ENCODE data around the gene DPYSL4.

Gene DPYSL4

GRCh38 chr10:132197271-132198067, 10.7 kb downstream of the DPYSL4 start:
- DNase-seq, result no peak

GRCh38 chr10:132198068-132198370, 11.3 kb downstream of the DPYSL4 start:
- DNase-seq, result no peak

- DNase-seq, result no peak
Measured at GRCh38 chr10:132198381-132199181, 11.8 kb downstream of the DPYSL4 start.

- DNase-seq, result no peak
Measured at GRCh38 chr10:132199268-132199853, 12.6 kb downstream of the DPYSL4 start.

- DNase-seq, result no peak
Measured at GRCh38 chr10:132199854-132200311, 13.1 kb downstream of the DPYSL4 start.

- no peak for DNase-seq
Measured at GRCh38 chr10:132200344-132201110, 13.8 kb downstream of the DPYSL4 start.

- no peak for DNase-seq
Measured at GRCh38 chr10:132201111-132201969, 14.6 kb downstream of the DPYSL4 start.

GRCh38 chr10:132202070-132202970, 15.6 kb downstream of the DPYSL4 start:
- DNase-seq, result no peak

- DNase-seq, result no peak
Measured at GRCh38 chr10:132203256-132204077, 16.7 kb downstream of the DPYSL4 start.

GRCh38 chr10:132204078-132204780, 17.5 kb downstream of the DPYSL4 start:
- DNase-seq, result no peak

GRCh38 chr10:132204781-132205473, 18.2 kb downstream of the DPYSL4 start:
- DNase-seq, result no peak

- no peak for DNase-seq
Measured at GRCh38 chr10:132205650-132206376, 19.1 kb downstream of the DPYSL4 start.

GRCh38 chr10:132206377-132206745, 19.6 kb downstream of the DPYSL4 start:
- DNase-seq, result no peak

- no peak for DNase-seq
Measured at GRCh38 chr10:132206806-132207535, 20.2 kb downstream of the DPYSL4 start.

GRCh38 chr10:132207536-132208461, 21.1 kb downstream of the DPYSL4 start:
- no peak for DNase-seq

GRCh38 chr10:132208462-132209050, 21.8 kb downstream of the DPYSL4 start:
- no peak for DNase-seq

Data from DMS153 (cell line).